GM18909 (cell line): Measurements from ENCODE around the gene SYS1.

ENCODE experiments used
- ATAC-seq: cut with Tn5 transposase; IDR thresholded peaks from one replicate; pipeline ENCODE4 v1.9.1; 2021; ENCODE audit warnings: mild to moderate bottlenecking; ENCODE audit not compliant: unreplicated experiment, poor library complexity

Gene SYS1

GRCh38 chr20:45374966-45375365 lies 12.0 kb downstream of the SYS1 start:
- ATAC-seq = no peak

- ATAC-seq = no peak
These were observed 14.3 kb downstream of the SYS1 start for GRCh38 chr20:45377269-45377668.

GRCh38 chr20:45378191-45378590 lies 15.2 kb downstream of the SYS1 start, which contains the start of gene TP53TG5:
TP53TG5 (minus strand) TSS chr20:45378325; CDS start chr20:45378236, 89 bp downstream.
- no peak for ATAC-seq

- no peak for ATAC-seq
These were observed 24.3 kb downstream of the SYS1 start for GRCh38 chr20:45387274-45387673.

GRCh38 chr20:45390931-45391330 lies 28.0 kb downstream of the SYS1 start:
- ATAC-seq = no peak

- ATAC-seq = no peak
These were observed 28.6 kb downstream of the SYS1 start for GRCh38 chr20:45391559-45391958.

GRCh38 chr20:45392733-45393132 lies 29.8 kb downstream of the SYS1 start:
- ATAC-seq = no peak

GRCh38 chr20:45394221-45395113 lies 31.5 kb downstream of the SYS1 start:
- no peak for ATAC-seq

GRCh38 chr20:45395114-45395415 lies 32.1 kb downstream of the SYS1 start:
- no peak for ATAC-seq

GRCh38 chr20:45399018-45399417 lies 36.1 kb downstream of the SYS1 start:
- ATAC-seq = no peak

- ATAC-seq = no peak
These were observed 37.5 kb downstream of the SYS1 start for GRCh38 chr20:45400346-45401031.

- ATAC-seq = no peak
These were observed 40.0 kb downstream of the SYS1 start for GRCh38 chr20:45402946-45403345.

- no peak for ATAC-seq
These were observed 41.5 kb downstream of the SYS1 start for GRCh38 chr20:45404438-45404837.

GRCh38 chr20:45405571-45406259 lies 42.8 kb downstream of the SYS1 start:
- ATAC-seq = no peak

GRCh38 chr20:45406260-45407066 lies 43.5 kb downstream of the SYS1 start:
- no peak for ATAC-seq

GRCh38 chr20:45407067-45407745 lies 44.2 kb downstream of the SYS1 start:
- ATAC-seq = no peak

GRCh38 chr20:45407783-45408645 lies 45.1 kb downstream of the SYS1 start, which contains the start of gene DBNDD2:
DBNDD2 (plus strand) TSS chr20:45408289; CDS start chr20:45408468, 179 bp downstream.
- no peak for ATAC-seq

- ATAC-seq = no peak
These were observed 45.8 kb downstream of the SYS1 start for GRCh38 chr20:45408646-45409213.
